Stimulated activated CD8-positive, alpha-beta memory T cell treated with anti-CD3 and anti-CD28 coated beads, Interleukin-4, amount 100 ng/mL, for 4 hours (primary cell): ENCODE measurements around the gene IFFO2.
A peak's percentile ranks its signal among the peaks of the same experiment; 100 is the strongest.

Source experiments
- DNase-seq, 2 donors: peaks; one replicate each; pipeline ENCODE4 v3.0.0-alpha.2; 2020; ENCODE audit warnings: low read depth in 2 of 2, low spot score in 1 of 2

IFFO2 gene

DNA sequence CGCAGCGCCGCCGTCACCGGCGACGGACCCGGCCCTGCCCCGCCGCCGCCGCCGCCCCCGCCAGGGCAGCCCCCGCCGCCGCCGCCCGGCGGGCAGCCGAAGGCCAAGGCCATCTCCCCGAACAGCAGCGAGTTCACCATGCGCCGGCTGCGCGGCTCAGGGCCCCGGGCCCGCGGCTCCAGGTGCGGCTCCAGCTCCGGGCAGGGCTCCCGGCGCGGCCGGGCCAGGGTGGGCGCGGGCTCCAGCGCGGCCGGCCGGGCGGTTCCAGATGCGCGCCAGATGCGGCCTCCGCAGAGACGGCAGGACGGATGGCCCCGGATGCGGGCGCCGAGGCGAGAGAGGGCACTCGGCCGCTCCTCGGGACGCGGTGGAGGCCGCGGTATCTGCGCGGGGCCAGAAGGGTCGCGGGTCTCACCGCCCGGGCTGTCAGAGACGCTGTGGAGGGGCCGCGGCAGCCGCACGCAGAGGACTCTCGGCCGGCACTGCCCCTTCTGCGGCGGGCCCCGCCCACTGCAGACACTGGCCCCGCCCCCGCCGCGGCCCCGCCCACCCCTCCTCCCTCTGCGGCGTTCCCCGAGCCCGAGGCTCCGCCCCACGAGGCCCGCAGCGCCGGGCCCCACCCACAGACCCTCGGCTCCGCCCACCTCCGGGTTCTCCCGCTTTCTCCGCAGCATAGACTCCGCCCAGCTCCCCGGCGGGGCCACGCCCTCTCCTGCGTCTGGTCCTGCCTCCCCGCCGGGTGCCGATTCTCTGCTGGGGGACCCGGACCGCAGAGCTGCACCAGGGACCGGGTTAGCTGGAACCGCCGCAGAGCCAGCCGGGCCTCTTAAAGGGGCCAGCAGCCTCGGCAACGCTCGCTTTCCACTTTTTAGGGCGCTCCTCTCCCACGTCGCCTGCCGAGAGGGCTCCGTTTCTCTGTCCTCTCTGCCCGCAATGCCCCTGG lies at the start of gene IFFO2:
Gene IFFO2 (minus strand): TSS at position 484 of the 943 bp plus-strand sequence. CDS start 344 bp downstream, at position 140.
- peak; percentile 97 for DNase-seq

DNA sequence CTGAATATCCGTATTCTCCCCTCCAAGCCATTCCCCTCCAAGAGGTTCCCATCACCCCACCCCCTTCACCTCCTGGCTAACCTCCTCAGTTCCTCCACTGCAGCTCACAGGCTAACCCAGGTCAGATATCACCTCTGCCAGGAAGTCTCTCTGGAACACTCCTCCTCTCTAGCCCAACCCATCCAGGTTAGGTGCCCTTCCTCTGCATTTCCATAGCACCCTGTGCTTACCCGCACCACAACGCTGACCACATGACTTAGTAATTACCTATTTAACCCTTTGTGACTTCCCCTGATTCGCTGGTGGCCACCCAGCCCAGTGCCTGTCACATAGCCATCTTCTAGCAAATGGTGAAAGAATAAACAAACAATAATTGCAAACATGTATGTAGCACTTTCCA lies 49.5 kb upstream of the IFFO2 start:
- DNase-seq = no peak

DNA sequence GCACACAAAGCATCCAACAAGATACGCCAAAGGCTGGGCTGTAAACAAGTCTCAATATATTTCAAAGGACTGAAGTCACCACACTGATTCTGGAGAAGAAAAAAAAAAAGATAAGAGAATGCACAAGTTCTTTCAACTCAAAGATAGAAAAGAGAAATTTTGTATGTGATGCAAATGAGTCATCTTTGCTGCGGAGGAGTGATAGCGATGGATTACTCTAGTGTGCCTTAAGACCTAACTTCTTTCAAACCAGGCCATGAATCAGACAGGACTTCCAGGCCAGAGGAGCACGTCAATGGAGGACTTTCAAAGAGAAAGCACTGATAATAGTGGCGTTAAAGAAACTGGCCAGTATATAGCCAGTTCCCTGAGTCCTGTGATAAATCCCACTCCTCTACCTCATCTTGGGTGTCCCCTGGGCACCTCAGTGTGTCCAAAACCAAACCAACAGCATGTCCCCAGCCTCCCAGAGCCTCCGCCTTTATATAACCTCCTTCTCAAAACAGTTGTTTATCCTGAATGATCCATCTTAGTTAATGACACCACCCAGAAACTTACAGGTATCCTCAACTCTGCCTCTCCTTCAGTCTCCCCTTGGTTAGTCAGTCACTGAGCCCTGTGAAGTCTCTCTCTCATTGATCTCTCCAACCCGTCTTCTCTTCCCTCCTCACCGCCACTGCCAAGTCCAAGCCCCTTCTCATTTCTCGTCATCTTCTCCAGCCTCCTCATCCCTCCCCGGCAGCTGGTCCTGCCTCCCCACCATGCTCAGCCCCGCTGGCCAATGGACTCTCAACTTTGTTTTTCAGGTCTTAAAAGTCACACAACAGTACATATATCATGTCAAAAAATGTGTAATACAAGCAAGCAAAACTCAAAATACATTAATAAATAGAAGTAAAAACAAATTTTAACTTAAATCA lies 47.2 kb upstream of the IFFO2 start:
- DNase-seq = no peak

DNA sequence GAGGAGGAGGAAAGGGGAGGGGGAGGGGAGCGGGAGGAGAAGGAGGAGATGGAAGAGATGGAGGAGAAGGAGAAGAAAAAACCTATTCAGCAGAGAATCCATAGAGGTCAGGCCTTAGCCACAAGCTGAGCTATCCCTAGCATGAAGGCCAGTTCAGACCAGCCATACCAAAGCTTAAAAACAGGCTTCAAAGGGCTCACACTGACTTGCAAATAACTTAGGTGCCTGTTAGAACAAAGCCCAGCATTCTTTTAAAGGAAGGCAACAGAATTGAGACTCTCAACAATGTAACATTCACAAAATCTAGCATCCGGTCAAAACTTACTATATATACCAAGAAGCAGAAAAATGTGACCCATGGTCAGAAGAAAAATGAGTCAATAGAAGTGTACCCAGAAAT lies 43.6 kb upstream of the IFFO2 start:
- no peak for DNase-seq

DNA sequence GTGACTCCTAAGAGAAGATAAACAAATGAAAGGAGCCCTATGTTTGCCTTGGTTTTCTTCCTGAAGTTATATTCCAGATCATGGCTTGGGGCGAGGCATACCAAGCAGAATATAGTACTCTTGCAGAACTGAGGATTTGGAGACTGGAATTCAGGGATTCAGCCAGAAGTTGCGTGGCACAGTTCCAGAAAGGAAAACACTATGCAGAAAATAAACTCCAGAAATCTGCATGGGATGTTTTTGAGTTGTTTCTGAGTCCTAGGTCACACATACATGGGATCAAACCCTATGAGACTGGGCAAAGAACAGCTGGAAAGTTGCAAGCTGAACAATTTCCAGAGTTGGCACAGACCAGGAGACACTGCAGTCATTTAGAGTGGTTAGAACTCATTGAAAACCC lies 42.9 kb upstream of the IFFO2 start:
- no peak for DNase-seq

DNA sequence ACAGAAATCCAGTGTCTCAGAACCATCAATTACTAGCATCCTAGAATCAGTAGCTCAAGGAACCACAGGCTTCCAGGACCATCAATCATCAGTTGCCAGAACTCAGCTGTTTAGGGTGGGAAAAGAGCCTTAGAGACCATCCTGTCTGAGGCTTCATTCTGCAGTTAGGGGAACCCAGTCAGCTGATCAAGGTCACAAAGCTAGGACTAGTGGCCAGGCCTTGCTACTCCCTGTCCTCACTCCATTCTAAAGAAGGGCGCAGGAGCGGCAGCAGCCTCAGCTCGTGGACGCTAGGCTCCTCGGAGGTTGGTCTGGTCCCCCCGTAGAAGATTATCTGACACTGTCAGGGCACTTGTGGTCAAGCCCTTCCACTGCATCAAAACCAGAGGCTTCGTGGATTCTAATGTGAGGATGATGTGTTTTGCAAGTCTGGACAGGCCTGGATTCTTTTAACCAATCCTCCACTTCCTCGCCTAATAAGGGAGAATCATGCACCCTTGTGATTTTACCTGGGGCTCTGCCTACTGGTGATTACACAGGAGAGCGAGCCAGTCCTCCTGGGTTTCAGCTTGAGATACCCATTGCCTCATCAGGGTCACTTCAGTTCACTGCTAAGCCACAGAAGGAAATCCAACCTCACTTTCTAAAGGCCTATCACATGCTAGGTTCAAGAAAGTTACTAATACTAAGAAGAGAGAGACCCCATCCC lies 41.7 kb upstream of the IFFO2 start:
- no peak for DNase-seq

DNA sequence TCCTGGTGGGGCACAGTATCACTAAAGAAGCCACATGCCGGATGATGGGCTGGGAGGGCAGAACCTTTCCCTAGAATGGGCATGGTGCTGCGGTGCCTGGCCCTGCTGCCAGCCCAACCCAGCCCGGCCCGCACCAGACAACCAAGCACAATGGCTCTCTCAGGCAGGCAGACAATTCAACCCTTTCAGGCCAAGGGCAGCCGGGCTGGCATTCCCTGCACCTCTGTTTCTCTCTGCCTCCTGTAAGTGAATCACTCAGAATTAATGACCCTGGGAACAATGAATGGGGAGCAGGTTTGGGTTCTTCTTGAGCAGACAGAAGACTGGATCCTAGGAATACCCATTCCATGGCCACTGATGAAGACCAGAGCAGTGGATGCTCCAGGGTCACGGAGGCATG lies 41.0 kb upstream of the IFFO2 start:
- no peak for DNase-seq

DNA sequence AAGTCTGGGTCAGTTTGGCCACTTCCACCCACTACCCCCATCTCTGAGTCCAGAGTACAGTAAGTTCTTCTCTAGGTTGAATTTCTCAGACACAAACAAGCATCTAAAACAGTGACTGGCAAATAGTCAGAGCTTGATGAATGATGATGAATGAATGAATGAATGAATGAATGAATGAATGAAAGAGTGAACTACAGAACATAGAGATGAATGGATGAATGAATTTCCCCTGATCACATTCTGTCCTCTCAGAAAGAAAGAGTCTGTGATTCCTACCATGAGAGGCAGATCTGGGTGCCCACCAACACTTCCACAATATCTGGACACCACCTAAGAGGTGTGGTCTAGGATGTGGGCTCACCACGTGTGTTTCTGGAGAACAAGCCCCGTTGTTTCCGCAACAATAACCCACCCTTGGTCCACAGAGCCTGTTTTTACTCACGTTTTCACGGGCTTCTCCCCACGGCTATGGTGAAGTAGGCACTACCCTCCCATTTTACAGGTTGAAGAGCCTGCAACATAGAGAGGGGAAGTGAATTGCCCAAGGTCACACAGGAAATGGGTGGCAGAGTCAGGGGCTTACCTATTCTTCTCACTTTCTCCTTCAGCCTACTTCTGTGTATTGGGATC lies 40.2 kb upstream of the IFFO2 start:
- DNase-seq = no peak

DNA sequence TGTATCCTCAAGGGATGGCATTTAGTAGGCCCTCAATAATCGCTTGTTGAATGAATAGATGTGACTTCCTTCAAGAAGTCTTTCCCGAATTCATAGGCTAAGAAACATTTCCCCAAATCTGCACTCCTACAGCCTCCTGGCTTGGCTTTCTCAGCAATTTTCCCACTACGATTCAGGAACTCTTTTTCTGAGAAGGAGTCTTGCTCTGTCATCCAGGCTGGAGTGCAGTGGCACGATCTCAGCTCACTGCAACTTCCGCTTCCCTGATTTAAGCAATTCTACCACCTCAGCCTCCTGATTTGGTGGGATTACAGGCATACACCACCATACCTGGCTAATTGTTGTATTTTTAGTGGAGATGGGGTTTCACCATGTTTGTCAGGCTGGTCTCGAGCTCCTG lies 37.9 kb upstream of the IFFO2 start:
- no peak for DNase-seq

DNA sequence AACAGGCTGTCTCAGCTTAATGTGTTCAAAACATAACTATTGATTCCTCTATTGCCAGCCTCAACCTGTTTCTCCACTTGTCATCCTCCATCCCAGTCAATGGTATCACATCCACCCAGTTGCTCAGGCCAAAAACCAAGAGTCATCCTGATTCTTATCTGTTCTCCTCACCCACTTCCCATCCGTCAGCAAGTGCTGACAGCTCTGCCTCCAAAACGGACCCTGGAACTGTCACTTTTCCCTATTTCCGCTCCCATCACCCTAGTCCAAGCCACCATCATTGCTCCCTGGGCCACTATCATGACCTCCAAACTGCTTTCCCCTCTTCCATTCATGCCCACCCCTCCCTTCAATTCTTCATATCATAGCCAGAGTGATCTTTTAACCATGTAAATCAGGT lies 36.2 kb upstream of the IFFO2 start:
- no peak for DNase-seq

DNA sequence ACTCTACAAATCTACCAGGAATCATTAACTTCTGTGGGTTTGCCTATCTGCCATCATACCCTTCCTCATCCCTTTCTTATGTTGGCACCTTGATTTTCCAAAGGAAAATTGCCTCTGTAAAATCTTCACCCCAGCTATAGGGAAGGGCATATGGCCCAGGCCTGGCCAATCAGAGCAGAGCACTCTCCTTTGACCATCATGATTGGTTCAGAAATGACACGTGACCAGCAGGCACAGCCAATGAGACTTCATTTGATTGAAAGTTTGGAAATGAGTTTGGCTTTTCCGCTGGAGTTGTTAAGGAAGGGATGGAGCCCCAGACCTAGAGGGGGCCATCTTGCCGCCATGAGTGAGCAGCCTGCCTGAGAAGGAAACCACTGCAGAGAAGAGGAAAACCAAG lies 35.1 kb upstream of the IFFO2 start:
- no peak for DNase-seq

DNA sequence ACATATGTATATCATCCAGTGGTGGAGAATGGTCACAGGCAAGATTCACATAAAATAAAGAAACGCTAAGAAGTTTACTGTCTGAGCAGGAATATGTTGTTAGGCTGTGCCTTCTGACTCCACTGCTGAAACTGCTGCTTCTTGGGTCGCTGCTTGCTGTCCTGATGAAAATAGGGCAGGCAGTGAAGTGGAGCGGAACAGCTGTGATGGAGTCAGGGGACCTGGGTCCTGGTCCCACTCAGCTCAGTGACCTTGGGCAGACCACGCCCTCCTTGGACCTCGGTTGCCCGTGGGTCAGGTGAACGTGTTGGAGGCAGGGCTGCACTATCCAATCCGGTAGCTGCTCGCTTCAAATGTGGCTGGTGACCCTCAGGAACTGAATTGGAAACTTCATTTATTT lies 33.4 kb upstream of the IFFO2 start:
- DNase-seq = no peak

DNA sequence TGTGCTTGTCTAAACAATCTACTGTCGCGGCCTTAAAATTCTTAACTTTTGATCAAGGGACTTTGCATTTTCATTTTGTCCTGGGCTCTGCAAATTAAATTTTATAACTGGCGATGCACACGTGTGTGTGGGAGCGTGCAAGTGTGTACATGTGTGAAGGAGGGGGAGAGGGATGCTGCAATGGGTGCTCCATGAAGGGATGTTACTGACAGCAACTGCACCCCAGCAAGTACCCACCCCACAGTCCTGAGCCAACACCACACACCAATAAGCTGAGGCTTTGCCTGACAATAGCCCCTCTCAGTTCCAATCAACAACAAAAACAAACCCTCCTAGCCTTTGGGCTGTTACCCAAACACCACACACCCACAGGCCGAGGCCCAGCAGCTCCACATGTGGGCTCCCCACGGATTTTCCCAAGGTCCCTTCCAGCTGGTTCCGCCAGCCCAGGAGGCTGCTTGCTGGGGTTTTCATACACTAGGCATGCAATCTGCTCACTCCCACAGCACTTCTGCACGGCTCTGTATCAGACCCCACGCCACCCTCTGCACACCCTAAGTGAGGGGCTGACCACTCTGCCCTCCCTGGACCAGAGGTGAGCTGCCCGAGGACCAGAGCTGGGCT lies 32.8 kb upstream of the IFFO2 start:
- no peak for DNase-seq

DNA sequence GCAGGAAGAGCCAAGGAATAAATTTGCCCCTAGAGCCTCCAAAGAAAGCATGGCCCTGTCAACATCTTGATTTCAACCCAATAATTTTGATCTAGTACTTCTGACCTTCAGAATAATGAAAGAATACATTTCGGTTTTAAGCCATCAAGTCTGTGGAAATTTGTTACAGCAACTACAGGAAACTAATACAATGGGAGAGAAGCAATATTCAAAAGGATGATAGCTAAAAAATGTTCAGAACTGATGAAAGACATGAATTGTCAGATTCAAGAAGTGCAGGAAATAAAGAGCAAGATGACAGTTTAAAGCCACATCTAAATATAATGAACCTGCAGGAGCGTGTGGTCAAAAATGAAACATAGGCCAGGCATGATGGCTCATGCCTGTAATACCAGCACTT lies 24.8 kb upstream of the IFFO2 start:
- DNase-seq = no peak

DNA sequence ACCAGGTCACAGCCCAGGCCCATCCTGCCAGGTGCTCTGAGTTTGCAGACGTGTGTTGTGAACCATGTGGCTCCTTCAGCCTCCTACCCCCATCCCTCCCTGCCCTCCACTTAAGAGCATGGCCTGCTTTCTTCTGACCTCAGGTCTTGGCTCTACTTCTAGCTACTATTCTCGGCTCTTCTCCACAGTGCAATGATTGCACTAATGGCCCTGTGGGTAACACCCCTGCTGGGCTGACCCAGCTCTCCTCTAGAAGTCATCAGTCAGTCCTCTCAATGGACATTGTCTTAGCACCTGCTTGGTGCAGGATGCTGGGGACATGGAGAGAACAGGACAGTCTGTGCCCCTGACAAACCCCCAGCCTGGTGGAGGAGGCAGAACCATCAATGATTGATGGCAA lies 22.2 kb upstream of the IFFO2 start:
- no peak for DNase-seq

DNA sequence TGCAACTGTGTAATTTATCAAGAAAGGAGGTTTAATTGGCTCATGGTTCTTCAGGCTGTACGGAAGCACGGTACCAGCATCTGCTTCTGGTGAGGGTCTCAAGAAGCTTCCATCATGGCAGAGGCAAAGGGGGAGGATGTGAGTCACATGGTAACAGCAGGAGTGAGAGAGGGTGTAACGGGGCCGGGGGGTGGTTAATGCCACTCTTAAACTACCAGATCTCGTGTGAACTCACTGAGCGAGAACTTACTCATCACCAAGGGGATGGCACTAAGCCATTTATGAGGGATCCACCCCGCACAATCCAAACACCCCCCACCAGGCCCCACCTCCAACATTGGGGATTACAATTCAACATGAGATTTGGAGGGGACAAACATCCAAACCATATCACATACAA lies 21.0 kb upstream of the IFFO2 start:
- no peak for DNase-seq

DNA sequence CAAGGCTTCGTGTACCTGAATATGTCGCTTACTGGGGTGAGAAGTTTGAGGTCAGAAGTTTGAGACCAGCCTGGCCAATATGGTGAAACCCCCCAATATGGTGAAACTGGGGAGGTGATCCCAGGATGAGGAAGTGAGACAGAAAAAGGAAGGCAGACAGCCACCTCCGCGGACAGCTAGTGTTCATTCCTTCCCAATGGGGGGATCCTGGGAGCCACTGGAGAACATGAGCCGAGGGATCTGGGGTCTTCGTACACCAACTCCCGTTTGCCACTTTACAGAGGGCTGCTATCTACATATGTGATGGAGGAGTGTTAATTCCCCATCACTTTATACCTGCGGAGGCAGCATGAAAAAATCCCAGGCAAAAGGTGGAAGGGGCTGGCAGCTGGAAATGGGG lies 19.6 kb upstream of the IFFO2 start:
- no peak for DNase-seq

DNA sequence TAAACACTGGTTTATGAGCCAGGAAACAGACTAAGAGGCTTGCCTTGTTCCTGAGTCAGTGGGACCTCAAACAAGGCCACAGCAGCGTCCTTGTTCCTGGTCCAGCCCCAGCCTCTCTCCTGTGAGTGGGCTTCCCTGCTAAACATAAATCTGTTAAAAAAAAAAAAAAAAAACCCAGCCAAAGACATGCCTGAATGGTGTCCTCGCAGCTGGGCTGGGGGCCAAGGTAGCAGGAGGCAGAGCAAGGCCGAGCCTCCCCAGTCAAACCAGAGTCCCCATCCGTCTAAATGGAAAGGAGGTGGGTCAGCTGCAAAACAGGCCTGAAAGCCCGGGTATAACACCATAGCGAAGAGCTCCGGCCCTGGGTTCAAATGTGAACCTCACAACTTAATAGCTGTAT lies 18.1 kb upstream of the IFFO2 start:
- DNase-seq = no peak

DNA sequence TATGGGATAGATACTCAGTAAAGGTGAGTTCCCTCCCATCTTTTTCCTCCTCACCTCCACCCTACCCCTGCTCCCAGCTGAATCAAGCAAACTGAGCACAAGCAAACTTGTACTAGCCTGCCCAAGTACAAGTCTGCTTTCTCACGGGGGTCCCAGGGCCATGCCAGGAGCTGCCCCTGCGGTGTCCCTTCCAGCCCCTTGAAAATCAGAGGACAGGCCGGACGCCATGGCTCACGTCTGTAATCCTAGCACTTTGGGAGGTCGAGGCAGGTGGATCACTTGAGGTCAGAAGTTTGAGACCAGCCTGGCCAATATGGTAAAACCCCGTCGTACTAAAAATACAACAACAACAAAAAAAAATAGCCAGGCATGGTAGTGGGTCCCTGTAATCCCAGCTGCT lies 17.5 kb upstream of the IFFO2 start:
- no peak for DNase-seq

DNA sequence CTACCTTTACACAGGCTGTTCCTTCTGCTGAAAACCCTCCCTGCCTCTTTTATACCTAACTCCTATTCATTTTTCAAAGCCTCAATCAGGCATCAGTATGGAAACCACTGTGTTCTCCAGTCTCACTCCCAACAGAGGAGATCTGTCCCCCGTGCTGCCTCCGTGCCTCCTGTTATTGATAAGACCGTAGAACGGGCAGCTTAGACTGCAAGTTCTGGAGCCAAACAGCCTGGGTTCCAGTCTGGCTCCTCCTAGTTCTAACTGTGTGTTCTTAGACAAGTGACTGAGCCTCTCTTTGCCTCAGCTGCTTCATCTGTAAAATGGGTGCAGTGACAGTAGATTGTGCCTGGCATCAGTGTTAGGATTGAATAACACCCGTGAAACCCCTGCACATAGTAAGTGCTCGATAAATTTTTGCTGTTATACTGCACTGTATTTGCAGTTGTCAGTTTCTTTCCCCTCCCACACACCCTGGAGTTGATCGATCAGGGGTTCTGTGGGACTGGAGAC lies 17.0 kb upstream of the IFFO2 start:
- no peak for DNase-seq
